Measurements from ENCODE around the gene OPTN.

GRCh38 chr10:13187135-13187534, 87.2 kb downstream of the OPTN start:
- TF ChIP-seq POLR2A (IDR thresholded peaks at IDR 0.05) (no peak), CTCF (IDR thresholded peaks at IDR 0.05) (no peak)
